Subcutaneous abdominal adipose tissue (tissue), 5 donors: ENCODE results near the gene LCE7A.

ENCODE experiments used
- H3K27ac ChIP-seq: one replicate; pipeline ENCODE4 v1.7.0; 2013; ENCODE audit warnings: low read depth, mild to moderate bottlenecking, inconsistent platforms, low read length, moderate library complexity
- H3K27me3 ChIP-seq, 5 donors: one replicate each; pipeline ENCODE4 v1.7.0; 2013; ENCODE audit warnings: low read length in 5 of 5, inconsistent platforms in 1 of 5; ENCODE audit not compliant: control insufficient read depth in 5 of 5, insufficient read depth in 4 of 5
- H3K36me3 ChIP-seq, 5 donors: one replicate each; pipeline ENCODE4 v1.7.0; 2013; ENCODE audit warnings: low read length in 5 of 5; ENCODE audit not compliant: control insufficient read depth in 5 of 5, insufficient read depth in 5 of 5
- H3K4me1 ChIP-seq, 5 donors: one replicate each; pipeline ENCODE4 v1.7.0; 2013; ENCODE audit warnings: low read length in 5 of 5, mild to moderate bottlenecking in 3 of 5, moderate library complexity in 1 of 5; ENCODE audit not compliant: control insufficient read depth in 5 of 5, insufficient read depth in 5 of 5
- H3K4me3 ChIP-seq, 5 donors: one replicate each; pipeline ENCODE4 v1.7.0; 2013; ENCODE audit warnings: low read length in 5 of 5, low read depth in 1 of 5
- H3K9ac ChIP-seq, 5 donors: one replicate each; pipeline ENCODE4 v1.7.0; 2013; ENCODE audit warnings: low read length in 5 of 5, mild to moderate bottlenecking in 4 of 5, moderate library complexity in 3 of 5
- H3K9me3 ChIP-seq, 5 donors: one replicate each; pipeline ENCODE4 v1.7.0; 2013; ENCODE audit warnings: low read length in 5 of 5; ENCODE audit not compliant: control insufficient read depth in 5 of 5
- donor health status: healthy.
- donor health status: healthy.
- donor health status: healthy.
- donor health status: healthy.
- donor health status: healthy.

Gene LCE7A

DNA sequence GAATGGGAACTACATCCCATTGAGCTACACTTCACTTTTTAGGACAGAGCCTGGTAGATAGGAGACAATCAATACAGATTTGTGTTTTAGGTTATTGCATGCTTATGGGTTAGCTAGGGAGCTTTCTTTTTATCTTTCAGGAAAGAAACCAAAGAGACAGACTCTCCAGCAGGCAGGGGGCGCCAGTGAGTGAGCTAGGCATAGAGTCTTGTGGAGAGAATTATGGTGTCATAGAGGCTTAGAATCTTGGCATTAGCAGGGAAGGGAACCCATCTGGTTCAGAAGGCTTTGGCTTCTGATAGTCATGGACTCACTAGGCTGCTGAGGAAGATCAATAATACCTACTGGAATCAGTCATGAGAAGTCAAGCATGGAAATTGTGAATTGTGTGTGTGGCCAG is 18.2 kb downstream of the LCE7A start, which contains the start of gene SMCP:
TSS of gene SMCP (plus strand) at position 281 of the 400 bp plus-strand sequence. CDS start 6,101 bp downstream, outside the sequence.
- no peaks in the 10 kb centered on the region for H3K36me3 ChIP-seq
- no peaks in the 10 kb centered on the region for H3K4me1 ChIP-seq
- H3K9me3 ChIP-seq: no peaks in the 10 kb centered on the region
- no peak within 1 kb of the TSS for H3K27ac ChIP-seq
- peaks cover 0 to 3% (median 0%) of the 10 kb centered on the region in 5 donors for H3K27me3 ChIP-seq
- H3K4me3 ChIP-seq: no peak within 1 kb of the TSS
- H3K9ac ChIP-seq: no peak within 1 kb of the TSS

- Histone ChIP-seq H3K9me3 (no peaks in the 10 kb centered on the region), H3K27ac (no peak overlapping the region), H3K4me3 (no peak overlapping the region), H3K27me3 (peaks cover 0 to 3% (median 0%) of the 10 kb centered on the region in 5 donors), H3K9ac (no peak overlapping the region), H3K36me3 (no peaks in the 10 kb centered on the region), H3K4me1 (no peaks in the 10 kb centered on the region)
These were observed 19.9 kb downstream of the LCE7A start for GRCh38 chr1:152879559-152880198.

GRCh38 chr1:152880316-152880715 is 20.5 kb downstream of the LCE7A start:
- H3K4me1 ChIP-seq: no peaks in the 10 kb centered on the region

GRCh38 chr1:152880907-152881306 is 21.1 kb downstream of the LCE7A start:
- H3K27me3 ChIP-seq: peaks cover 0 to 3% (median 0%) of the 10 kb centered on the region in 5 donors
- H3K4me1 ChIP-seq: no peaks in the 10 kb centered on the region
- H3K9ac ChIP-seq: no peak overlapping the region
- no peak overlapping the region for H3K4me3 ChIP-seq
- no peak overlapping the region for H3K27ac ChIP-seq
- no peaks in the 10 kb centered on the region for H3K9me3 ChIP-seq
- no peaks in the 10 kb centered on the region for H3K36me3 ChIP-seq

More at GRCh38 chr1:152880316-152880715, 20.5 kb downstream of the LCE7A start:
- H3K9ac ChIP-seq: no peak overlapping the region
- H3K27me3 ChIP-seq: peaks cover 0 to 3% (median 0%) of the 10 kb centered on the region in 5 donors
- H3K9me3 ChIP-seq: no peaks in the 10 kb centered on the region
- no peaks in the 10 kb centered on the region for H3K36me3 ChIP-seq
- no peak overlapping the region for H3K4me3 ChIP-seq
- H3K27ac ChIP-seq: no peak overlapping the region

DNA sequence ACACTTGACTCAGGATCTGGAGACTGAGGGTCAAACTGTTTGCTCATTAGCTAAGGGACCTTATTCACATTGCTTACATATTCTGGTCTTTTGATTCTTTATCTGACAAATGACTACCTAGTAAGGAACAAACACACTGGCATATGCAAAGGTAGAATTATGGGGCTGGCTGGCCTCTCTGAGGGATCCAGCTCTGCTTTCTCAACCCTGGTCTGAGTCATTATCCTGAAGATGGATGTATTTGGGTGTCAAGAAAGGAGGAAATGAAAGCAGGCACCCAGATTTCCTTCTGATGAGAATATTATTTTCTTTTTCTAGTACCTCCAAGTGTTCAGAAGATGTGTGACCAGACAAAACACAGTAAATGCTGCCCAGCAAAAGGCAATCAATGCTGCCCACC is 24.3 kb downstream of the LCE7A start:
- Histone ChIP-seq H3K4me1 (no peaks in the 10 kb centered on the region), H3K36me3 (no peaks in the 10 kb centered on the region), H3K4me3 (no peak overlapping the region), H3K27me3 (peaks cover 0 to 2% (median 0%) of the 10 kb centered on the region in 5 donors), H3K9ac (no peak overlapping the region), H3K9me3 (no peaks in the 10 kb centered on the region), H3K27ac (no peak overlapping the region)

- H3K9ac ChIP-seq: no peak overlapping the region
- no peak overlapping the region for H3K4me3 ChIP-seq
- no peaks in the 10 kb centered on the region for H3K36me3 ChIP-seq
- H3K27ac ChIP-seq: no peak overlapping the region
- no peaks in the 10 kb centered on the region for H3K4me1 ChIP-seq
- H3K27me3 ChIP-seq: peaks cover 0 to 2% (median 0%) of the 10 kb centered on the region in 5 donors
- H3K9me3 ChIP-seq: no peaks in the 10 kb centered on the region
These were observed 24.7 kb downstream of the LCE7A start for GRCh38 chr1:152884506-152884905.

DNA sequence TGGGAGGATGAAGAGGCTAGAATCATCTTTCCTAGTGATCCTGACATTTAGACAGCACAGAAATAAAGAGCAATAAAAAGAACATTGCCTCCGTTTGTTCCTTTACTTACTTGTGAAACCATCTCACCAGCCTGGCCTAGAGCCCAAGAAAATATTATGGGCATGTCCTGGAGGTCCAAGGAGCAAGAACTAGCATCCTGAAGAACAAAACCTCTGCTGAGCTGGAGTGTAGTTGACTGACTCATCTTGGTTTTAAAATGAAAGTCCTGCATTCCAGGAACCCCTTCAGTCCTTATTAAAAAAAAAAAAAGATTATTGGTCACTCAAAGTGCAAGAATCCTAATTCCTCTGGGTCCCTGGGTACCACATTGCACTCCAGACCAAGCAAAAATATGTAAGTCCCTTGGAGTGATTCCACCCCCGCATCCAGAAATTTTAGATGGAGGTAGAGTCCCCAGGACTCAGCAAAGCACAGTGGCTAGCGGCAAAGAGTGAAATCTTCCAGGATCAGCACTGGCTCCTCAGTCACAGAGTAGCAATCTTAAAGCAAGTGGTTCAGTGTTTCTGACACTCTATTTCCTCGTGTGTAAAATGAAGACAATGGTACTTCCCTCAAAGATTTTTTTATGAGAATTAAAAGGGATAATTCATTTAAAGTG is 25.3 kb downstream of the LCE7A start:
- H3K9me3 ChIP-seq: no peaks in the 10 kb centered on the region
- H3K27ac ChIP-seq: no peak overlapping the region
- no peak overlapping the region for H3K4me3 ChIP-seq
- no peaks in the 10 kb centered on the region for H3K4me1 ChIP-seq
- H3K9ac ChIP-seq: no peak overlapping the region
- no peaks in the 10 kb centered on the region for H3K36me3 ChIP-seq
- peaks cover 0 to 2% (median 0%) of the 10 kb centered on the region in 5 donors for H3K27me3 ChIP-seq

- Histone ChIP-seq H3K36me3 (no peaks in the 10 kb centered on the region), H3K4me3 (no peak overlapping the region), H3K9ac (no peak overlapping the region), H3K4me1 (no peaks in the 10 kb centered on the region), H3K9me3 (no peaks in the 10 kb centered on the region), H3K27ac (no peak overlapping the region), H3K27me3 (peaks cover 0 to 2% (median 0%) of the 10 kb centered on the region in 5 donors)
These were observed 26.3 kb downstream of the LCE7A start for GRCh38 chr1:152886085-152886484.

GRCh38 chr1:152886758-152887409 is 27.1 kb downstream of the LCE7A start:
- Histone ChIP-seq H3K27ac (no peak overlapping the region), H3K27me3 (peaks cover 0 to 2% (median 0%) of the 10 kb centered on the region in 5 donors), H3K9me3 (no peaks in the 10 kb centered on the region), H3K4me1 (no peaks in the 10 kb centered on the region), H3K36me3 (no peaks in the 10 kb centered on the region), H3K9ac (no peak overlapping the region), H3K4me3 (no peak overlapping the region)

DNA sequence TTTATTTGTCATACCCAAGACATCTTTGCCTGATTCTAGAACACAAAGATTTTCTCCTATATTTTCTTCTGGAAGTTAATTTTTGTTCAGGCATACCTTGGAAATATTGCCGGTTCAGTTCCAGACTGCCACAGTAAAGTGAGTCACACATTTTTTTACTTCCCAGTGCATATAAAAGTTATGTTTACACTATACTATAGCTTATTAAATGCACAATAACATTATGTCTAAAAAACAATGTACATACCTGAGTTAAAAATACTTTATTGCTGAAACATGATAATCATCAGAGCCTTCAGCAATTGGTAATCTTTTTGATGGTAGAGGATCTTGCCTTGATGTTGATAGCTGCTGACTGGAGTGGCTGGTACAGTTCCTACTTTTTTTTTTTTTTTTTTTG is 28.3 kb downstream of the LCE7A start:
- Histone ChIP-seq H3K9ac (no peak overlapping the region), H3K9me3 (no peaks in the 10 kb centered on the region), H3K27me3 (peaks cover 0 to 2% (median 0%) of the 10 kb centered on the region in 5 donors), H3K4me1 (no peaks in the 10 kb centered on the region), H3K36me3 (no peaks in the 10 kb centered on the region), H3K4me3 (no peak overlapping the region), H3K27ac (no peak overlapping the region)
